Activated CD8-positive, alpha-beta memory T cell treated with anti-CD3 and anti-CD28 coated beads, Interleukin-2, amount 50 U/mL, for 24 hours (primary cell): ENCODE data around the gene HAVCR2.
"Not testable (repeated sequence)": the region's sequence is repeated elsewhere in the genome, so short reads cannot be mapped to it uniquely, and the experiment has no call there.

Experiments used
- DNase-seq: peaks from one replicate; pipeline ENCODE4 v3.0.0-alpha.2; 2020; ENCODE audit errors: extremely low read depth

The HAVCR2 gene

DNA sequence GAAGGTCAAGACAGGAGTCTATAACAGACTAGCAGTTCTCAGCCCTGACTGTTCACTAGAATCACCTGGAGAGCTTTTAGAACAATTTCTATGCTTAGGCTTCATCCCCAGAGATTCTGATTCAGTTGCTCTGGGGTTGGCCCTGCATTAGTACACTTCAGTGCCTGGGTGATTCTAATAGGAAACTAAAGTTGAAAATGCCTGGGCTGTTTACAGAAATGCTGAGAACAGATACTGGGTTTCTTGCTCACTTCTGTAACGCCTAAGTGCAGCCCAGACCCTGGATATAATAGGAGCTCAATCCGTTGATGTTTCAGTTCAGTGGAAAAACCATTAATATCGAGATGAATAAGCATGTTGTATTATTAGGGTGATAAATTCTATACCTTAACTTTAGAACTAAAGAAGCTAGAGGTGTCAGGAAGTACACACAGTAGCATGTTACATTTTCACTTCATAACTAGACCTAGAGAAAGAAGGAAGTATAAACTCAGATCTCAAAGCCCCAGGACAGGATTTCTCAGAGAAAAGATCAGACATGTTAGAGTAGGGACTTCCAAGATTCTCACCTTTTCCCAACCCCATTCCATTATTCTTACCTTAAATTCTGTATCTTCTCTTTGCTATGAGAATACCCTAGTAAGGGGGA lies 20.4 kb downstream of the HAVCR2 start:
- DNase-seq: no peak

DNA sequence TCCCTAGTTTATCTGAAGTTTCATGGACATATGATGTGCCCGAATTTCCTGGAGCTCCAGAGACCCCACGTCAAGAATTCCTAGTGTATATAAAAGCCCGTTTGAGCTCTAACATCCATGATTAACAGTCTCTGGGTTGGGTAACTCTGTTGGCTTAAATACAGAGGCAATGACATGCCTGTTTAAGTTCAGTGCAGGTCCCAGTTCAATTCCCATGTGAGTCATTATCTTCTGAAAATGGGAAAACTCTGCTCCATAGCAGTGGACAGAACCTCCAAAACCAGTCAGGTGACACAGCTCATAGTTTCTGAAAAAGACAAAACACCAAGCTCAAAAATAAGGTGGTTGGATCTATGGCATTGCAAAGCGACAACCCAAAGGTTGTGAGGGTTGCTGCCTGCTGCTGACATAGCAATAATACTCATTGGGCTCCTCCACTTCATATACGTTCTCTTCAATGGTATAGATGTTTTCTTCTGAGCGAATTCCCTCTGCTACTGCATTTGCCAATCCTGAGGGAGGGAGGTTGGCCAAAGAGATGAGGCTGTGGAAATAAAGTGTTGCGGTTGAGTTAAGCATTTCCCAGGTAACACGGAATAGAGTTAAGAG lies 22.0 kb downstream of the HAVCR2 start:
- no peak for DNase-seq

DNA sequence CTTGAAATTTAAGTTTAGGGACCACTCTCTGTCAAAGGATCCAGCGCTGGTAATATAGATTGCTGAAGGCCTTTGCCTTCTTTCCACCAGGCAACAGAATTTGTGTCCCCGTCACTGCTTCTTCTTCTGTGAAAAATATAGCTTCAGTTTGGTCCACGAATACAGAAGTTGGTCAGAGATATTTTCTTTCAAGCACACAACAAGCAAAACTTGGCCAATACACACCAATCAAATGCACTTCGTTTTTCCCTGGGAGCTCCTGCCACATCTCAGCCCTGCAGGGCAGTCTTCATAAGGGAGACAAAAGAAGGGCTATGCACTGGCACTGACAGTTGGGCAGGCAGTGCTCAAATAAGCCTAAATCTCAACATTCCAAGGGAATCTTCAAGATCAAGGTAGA lies 22.9 kb downstream of the HAVCR2 start:
- no peak for DNase-seq

DNA sequence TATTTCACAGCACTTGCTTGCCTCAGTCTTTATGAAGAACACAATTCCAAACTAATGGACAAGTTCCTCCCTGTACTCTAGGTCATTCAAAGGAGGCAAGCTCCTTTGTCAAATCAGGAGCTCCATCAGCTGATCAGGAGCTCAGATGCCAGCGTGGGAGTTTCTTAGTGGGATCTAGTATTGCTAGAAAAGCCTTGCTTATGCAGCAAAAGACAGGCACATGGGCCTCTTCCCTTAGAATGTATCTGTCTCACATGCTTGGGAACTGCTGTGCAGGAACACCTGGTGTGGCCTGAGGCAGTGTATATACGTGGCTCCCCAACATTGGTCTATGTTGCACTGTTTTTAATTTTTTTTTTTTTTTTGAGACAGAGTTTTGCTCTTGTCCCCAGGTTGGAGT lies 28.6 kb downstream of the HAVCR2 start:
- no peak for DNase-seq

DNA sequence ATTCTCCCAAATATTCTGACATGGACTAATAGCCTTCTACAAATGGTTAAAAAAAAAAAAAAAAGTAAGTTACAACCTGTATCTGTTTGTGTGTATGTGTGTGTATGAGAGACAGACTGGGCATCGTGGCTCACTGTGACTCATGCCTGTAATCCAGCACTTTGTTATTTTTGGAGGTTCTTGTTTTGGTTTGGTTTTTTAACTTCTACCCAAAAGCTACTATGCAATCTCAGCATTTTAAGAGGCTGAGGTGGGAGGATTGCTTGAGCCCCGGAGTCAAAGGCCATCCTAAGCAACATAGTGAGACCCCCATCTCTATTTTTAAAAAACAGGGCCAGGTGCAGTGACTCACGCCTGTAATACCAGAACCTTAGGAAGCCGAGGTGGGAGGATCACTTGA lies 32.3 kb downstream of the HAVCR2 start:
- no peak for DNase-seq

DNA sequence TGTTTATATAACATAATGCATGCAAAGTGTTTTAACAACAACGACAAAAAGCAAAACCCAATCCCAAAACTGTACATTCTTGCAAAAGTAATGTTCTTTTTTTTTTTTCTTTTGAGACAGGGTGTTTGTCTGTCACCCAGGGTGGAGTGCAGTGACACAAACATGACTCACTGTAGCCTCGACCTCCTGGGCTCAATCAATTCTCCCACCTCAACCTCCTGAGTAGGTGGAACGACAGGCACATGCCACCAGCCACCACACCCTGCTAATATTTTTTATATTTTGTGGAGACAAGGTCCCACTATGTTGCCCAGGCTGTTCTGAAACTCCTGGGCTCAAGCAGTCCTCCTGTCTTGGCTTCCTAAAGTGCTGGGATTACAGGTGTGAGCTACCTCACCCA lies 36.3 kb downstream of the HAVCR2 start:
- DNase-seq: no peak

DNA sequence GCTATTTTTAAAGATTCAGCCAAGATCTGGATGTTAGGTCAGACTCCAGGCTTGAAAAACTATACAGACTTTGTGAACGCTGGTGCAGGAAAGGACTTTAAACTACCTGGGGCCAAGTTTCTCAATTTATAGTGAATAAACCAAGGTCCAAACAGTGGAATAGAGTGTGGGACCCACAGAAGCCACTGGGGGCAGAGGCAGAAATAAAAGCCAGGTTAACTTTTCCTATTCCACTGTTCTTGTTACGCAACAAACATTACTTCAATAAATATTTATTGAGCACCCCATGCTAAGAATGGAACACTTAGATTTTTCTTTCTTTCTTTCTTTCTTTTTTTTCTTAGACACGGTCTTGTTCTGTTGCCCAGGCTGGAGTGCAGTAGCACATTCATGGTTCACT lies 38.9 kb downstream of the HAVCR2 start:
- DNase-seq: no peak

DNA sequence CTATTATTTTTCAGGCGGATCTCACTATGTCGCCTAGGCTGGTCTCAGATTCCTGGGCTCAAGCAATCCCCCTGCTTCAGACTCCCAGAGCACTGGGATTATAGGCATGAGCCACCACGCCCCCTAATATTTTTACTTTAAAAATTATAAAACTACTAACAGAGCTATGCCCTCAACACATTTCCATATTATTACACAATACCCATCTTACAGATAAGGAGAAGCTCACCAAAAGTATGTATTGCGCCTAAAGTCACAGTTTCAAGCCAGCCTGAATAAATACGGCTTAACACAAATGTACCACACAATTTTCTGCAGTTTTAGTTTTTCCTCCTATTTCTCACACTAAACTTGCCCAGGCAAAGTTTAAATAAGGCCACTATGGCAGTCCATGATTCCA lies 40.1 kb downstream of the HAVCR2 start:
- no peak for DNase-seq

DNA sequence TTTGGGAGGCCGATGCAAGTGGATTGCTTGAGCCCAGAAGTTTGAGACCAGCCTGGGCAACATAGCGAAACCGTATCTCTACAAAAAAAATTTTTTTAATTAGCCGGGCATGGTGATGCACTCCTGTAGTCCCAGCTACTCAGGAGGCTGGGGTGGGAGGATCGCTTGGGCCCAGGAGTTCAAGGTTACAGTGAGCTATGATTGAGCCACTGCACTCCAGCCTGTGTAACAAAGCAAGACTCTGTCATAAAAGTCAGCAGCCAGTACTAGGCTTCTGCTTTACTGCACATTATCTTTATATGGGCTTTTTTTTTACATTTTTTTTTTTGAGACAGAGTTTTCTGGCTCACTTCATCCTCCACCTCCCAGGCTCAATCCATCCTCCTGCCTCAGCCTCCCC lies 40.5 kb downstream of the HAVCR2 start:
- no peak for DNase-seq

DNA sequence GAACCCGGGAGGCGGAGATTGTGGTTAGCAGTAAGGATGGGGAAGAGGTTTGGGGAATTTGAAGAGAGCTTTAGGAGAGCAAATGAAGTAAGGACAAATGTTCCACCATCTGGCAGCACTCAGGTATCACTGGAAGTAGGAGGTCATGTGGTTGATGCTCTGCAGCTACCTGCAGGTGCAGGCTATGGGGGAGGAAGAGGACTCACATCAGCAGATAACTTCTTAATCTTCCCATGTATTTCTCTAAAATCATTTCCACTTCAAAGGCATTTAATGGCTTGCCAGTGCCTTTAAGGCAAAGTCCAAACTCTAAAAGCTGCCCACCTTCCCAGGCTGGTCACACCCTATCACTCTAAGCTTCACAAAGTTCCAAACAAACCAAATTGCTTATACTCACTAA lies 41.8 kb downstream of the HAVCR2 start:
- no peak for DNase-seq

DNA sequence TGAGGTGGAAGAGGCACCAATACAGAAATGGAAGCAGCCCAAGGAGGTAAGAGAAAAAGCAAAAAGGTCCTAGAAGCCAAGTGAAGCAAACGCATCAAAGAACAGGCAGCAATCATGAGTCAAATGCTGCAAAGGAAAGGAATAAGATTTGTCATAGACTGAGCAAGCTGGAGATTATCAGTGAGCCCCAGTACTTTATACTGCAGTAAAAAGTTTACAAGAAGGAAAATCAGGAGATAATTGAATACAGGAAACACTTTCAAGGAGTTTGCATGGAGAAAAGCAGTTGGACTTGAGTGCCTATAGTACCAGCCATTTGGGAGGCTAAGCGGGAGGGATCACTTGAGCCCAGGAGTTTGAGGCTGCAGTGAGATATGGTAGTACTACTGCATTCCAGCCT lies 42.8 kb downstream of the HAVCR2 start:
- no peak for DNase-seq

DNA sequence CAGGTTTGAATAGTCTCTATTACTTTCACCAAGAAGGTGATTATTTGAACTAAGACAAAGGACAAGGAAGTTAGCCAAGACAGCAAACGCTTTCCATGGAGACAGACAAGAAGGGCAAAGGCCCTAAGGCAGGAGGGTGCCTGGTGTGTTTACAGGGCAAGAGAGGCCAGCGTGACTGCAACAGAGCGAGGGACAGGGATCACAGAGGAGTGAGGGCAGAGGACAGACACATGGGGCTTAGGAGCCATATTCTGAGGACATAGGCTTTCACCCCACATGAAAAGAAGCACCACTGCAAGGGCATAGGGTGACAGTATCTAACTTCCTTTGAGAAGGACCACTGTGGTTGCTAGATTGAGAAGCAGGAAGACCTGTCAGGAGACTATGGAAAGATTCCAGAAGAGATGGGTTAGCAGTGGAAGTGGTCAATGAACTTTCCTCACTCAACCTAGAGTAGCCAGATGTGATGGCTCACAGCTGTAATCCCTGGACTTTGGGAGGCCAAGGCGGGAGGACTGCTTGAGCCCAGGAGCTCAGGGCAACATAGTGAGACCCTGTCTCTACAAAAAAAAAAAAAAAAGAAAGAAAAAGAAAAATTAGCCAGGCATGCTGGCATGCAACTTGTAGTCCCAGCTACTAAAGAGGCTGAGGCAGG lies 44.9 kb downstream of the HAVCR2 start:
- no peak for DNase-seq

DNA sequence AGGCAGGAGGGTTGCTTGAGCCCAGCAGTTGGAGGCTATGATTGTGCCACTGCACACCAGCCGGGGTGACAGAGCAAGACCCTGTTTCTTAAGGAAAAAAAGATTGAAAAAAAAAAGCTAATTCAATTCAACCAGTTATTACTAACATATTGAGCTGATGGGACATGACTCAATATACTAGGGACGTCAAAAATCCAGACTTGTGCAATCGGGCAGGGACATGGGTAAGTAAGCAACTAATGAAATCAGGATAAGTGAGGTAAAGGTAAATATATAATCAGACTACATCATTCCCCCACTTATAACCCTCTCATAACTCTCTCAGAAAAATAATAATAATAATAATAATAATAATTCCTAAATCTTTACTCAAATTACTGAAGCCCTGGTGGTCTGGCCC lies 49.0 kb downstream of the HAVCR2 start:
- DNase-seq: no peak

DNA sequence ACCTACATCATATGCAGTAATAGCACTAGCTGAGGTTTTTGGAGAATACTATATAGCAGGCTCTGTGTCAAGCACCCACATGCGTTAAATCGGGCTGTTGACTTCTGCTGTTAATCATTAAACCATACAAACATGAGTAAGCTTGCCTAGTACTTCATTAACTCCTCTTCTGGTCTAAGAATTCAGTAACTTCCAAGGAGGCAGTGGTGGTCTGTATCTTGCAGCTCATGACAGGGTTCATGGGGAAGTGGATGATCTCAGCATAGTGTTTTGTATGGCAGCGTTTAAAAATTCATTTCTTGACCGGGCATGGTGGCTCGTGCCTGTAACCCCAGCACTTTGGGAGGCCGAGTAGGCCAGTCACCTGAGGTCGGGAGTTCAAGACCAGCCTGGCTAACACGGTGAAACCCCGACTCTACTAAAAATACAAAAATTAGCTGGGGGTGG lies 49.7 kb downstream of the HAVCR2 start, which contains the start of gene HAVCR1:
Gene HAVCR1 (minus strand): TSS at position 24 of the 447 bp plus-strand sequence. CDS start 1,173 bp downstream, outside the sequence.
- DNase-seq: no peak

DNA sequence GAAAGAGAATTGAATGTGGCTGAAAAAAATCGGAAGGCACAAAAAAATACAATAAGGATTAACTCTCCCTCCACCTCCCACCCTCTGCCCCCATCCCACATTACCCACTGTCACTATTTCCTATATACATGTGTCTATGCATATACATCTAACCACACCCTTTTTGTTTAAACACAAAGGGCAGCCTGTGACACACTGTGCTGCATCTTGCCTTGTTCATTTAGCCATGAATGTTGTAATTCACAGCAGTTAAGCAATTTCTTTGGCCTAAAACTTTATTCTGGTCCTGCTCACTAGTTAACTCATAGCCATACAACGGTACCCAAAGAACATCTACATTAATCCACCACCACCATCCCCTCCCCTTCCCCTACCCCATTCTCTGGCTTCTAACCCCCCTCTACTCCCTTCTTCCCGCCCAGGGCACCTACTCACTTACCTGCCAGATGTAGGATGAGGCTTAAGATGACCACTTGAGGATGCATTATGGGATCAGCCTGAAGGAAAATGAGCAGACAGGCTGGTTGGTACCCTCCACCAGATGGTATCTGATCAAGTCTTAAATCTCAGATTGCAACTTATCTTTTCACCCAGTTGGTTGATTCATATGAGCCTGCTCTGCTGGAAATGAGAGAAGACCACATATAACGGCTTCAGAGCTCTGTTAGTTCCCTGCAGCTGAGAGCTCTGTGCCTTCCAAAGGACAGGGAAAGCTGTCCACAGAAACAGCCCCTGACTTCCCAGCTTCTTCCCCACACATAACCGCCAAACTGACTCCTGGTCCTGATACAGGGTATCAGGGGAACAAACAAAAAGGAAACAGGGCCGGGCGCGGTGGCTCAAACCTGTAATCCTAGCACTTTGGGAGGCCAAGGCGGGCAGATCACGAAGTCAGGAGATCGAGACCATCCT lies 51.1 kb downstream of the HAVCR2 start:
- no peak for DNase-seq

DNA sequence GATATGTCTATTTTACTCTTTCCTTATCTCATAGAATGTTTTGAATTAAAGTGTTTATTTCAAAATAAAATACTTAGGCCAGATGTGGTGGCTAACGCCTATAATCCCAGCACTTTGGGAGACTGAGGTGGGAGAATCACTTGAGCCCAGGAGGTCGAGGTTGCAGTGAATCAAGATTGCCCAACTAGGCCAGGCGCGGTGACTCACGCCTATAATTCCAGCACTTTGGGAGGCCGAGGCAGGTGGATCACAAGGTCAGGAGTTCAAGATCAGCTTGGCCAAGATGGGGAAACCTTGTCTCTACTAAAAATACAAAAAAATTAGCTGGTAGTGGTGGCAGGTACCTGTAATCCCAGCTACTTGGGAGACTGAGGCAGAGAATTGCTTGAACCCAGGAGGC lies 52.0 kb downstream of the HAVCR2 start:
- not testable (repeated sequence) for DNase-seq

DNA sequence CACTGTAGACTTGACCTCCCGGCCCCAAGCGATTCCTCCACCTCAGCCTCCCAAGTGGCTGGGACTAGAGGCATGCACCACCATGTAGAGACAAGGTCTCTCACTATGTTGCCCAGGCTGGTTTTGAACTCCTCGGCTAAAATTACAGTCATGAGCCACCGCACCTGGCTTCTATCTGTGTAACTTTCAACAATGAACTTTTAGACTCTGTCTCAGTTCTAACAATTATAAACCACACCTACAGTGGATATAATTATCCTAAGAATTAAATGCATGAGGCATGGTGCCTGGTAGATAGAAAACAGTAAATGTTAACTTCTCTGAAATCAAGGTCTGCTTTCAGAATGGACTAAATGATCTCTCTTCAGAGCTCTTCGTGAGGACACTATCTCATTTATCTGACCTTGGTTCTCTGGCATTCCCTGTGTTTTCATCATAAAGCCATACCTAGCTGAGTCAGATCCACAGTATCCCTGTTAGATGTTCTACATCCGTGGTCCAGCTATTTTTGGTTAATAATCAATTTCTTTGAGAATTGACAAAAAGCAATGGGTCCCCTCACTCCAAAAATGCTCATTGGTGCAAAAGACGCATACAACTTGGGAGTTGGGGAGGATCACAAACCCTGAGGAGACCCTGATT lies 57.1 kb downstream of the HAVCR2 start:
- DNase-seq: no peak

DNA sequence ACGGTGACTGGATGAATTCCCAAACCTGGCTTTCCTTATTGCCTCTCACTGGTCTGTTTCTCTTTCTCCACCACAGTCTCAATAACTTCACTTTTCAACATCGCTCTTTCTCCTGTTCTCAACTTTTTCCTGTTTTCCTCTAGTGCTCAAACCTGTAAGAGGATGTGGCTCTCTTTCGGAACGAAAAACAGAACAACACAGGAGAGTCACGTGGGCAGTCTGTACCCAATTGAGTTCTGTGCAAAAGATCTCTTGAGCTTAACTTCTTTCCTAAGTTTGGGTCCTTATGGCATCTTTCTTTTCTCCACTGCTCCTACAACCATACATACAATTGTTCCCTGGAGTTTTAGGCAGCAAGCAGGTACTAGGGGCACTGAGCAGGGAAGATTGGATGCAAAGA lies 58.8 kb downstream of the HAVCR2 start:
- DNase-seq: no peak

DNA sequence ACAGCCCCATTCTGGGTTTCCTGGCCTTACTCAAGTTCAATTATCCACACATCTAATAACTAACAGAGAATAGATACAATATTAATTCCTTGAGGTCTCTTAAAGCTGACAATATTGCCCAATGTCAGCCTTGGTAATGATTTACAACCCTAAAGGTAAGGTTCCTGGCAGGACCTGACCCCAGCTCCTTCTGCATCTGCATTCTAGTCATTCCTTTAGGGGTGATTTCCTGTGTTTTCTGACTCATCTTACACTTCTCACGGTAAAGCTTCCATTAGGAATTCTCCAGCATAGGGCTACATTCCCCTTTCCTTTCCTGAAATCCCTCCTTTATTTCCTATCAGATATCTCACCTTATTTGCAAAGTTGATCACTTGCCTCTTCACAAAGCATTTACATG lies 59.2 kb downstream of the HAVCR2 start:
- no peak for DNase-seq

DNA sequence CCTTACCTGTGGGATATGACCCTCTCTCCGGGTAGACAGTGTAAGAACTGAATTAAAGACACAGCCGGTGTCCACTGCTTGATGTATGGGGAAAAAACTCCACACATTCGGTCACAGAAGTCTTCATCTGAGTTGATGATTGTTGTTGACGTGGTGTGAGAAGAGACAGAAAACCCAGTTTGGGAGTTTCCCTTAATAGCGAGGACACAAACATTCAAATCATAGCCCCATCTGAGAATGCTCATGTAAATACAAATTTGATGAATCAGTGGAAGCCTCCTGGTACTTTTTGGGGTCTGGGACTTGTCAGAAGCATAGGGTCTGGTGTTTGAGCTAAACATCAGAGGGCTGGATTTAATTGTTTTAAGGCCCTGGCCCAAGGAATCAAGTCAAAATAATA lies 60.9 kb downstream of the HAVCR2 start:
- no peak for DNase-seq

DNA sequence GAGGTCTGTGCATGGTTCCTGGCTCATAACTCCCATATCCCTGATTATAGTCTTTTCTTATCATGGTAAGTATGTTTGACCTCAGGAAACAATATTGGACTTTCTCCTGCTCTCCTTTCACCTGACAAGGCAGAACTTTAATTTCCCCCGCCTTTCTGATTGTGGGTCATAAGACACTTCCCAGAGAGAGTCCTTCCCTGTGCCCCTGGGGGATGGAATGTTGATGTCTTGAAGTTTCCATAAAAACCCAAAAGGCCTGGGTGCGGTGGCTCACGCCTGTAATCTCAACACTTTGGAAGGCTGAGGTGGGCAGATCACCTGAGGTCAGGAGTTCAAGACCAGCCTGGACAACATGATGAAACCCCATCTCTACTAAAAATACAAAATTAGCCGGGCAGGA lies 61.8 kb downstream of the HAVCR2 start:
- not testable (repeated sequence) for DNase-seq

DNA sequence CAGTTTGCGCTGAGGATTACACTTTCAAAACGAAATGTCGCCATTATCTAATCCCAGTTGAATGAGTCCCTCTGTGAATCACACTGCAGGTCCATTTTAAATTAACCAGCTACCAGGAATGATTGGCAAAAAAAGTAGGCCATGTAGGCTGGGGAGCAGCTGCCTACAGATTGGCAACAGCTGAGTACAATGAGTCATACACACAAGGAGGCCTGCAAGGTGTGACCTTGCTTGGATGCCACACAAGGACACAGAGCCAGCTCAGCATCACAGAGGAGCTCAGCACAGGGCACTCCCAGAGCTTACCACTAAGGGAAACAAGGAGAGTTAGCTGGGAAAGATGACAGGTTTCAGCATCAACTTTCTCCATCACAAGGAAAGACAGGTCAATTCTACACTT lies 62.8 kb downstream of the HAVCR2 start:
- DNase-seq: no peak
